PC-9 (cell line): ENCODE results near the gene AKR1B15. TPM values are rescaled to one million over a fixed set of nuclear protein-coding genes. Genes with fewer than 3 reads are reported as not detected.

Source experiments
- BruUV-seq: library from RNA; stranded (reverse); fragments of 400-500 nt; replicated peaks from 2 replicates; lab custom pipeline; 2021; lab: Mats Ljungman, UMichigan
- CTCF ChIA-PET: fragments of 300-600 bp; sonication (Branson Sonifier 250); formaldehyde crosslinking; loops from one replicate; lab custom pipeline; 2022; ENCODE audit warnings: antibody characterized with exemption; lab: Charles Lee
- POLR2A ChIA-PET: fragments of 300-600 bp; sonication (Branson Sonifier 250); formaldehyde crosslinking; loops from one replicate; lab custom pipeline; 2022; ENCODE audit warnings: antibody characterized with exemption; ENCODE audit not compliant: unreplicated experiment; lab: Charles Lee
- DNase-seq, 2 experiments: peaks; one replicate each; pipeline versions ENCODE4 v3.0.0 to v3.0.0-alpha.2; 2015 to 2022; ENCODE audit warnings: mixed read lengths in 1 of 2
- H2AFZ ChIP-seq: fragments of 200-600 bp; sonication (generic); 2 replicates; pipeline ENCODE4 v1.8.1; 2017; ENCODE audit warnings: antibody characterized with exemption
- H3F3A ChIP-seq: fragments of 200-600 bp; sonication (generic); 2 replicates; pipeline ENCODE4 v1.8.1; 2017; ENCODE audit warnings: antibody characterized with exemption, mild to moderate bottlenecking, low read depth; ENCODE audit not compliant: insufficient read depth
- H3K27ac ChIP-seq: fragments of 200-600 bp; sonication (generic); 2 replicates; pipeline ENCODE4 v1.6.1; 2016; ENCODE audit warnings: mixed run types
- H3K27me3 ChIP-seq: fragments of 200-600 bp; sonication (generic); 2 replicates; pipeline ENCODE4 v1.6.1; 2016; ENCODE audit warnings: low read depth, mixed run types; ENCODE audit not compliant: insufficient read depth
- H3K36me3 ChIP-seq: fragments of 200-600 bp; sonication (generic); 2 replicates; pipeline ENCODE4 v1.6.1; 2016; ENCODE audit warnings: low read depth, mixed run types
- H3K4me1 ChIP-seq: fragments of 200-600 bp; sonication (generic); replicated peaks from 2 replicates; pipeline ENCODE4 v1.6.1; 2016; ENCODE audit warnings: mixed run types; ENCODE audit not compliant: insufficient read depth
- H3K4me2 ChIP-seq: fragments of 200-600 bp; sonication (generic); 2 replicates; pipeline ENCODE4 v1.6.1; 2017; ENCODE audit warnings: mixed run types
- H3K4me3 ChIP-seq: fragments of 200-600 bp; sonication (generic); 2 replicates; pipeline ENCODE4 v1.6.1; 2016; ENCODE audit warnings: mixed run types
- H3K79me2 ChIP-seq: fragments of 200-600 bp; sonication (generic); 2 replicates; pipeline ENCODE4 v1.6.1; 2017; ENCODE audit warnings: low read depth, mixed run types
- H3K9me2 ChIP-seq: fragments of 200-600 bp; sonication (generic); 2 replicates; pipeline ENCODE4 v1.8.1; 2017; ENCODE audit warnings: mild to moderate bottlenecking; ENCODE audit not compliant: insufficient read depth
- H3K9me3 ChIP-seq: fragments of 200-600 bp; sonication (generic); 2 replicates; pipeline ENCODE4 v1.8.1; 2016; ENCODE audit warnings: low read depth; ENCODE audit not compliant: insufficient read depth
- H4K20me1 ChIP-seq: fragments of 200-600 bp; sonication (generic); 2 replicates; pipeline ENCODE4 v1.8.1; 2017; ENCODE audit not compliant: insufficient read depth
- CTCF ChIP-seq: fragments of 200-600 bp; sonication (generic); conservative IDR thresholded peaks from 2 replicates; pipeline ENCODE4 v1.6.1; 2017; ENCODE audit warnings: mixed run types, antibody characterized with exemption, mild to moderate bottlenecking, moderate library complexity
- EZH2 ChIP-seq: fragments of 200-600 bp; sonication (generic); IDR thresholded peaks from 2 replicates; pipeline ENCODE4 v1.8.0; 2017; ENCODE audit warnings: antibody characterized with exemption, low read depth
- intact Hi-C: fragments of 100-400 bp; cut with micrococcal nuclease; formaldehyde crosslinking; loops from one replicate; pipeline ENCODE4 v1.10.0; 2022; ENCODE audit not compliant: unreplicated experiment
- total RNA-seq: library from RNA; stranded (reverse); gene quantifications from 2 replicates; pipeline ENCODE4 v1.2.3, GENCODE V29; 2021

The AKR1B15 gene
- total RNA-seq, 1 experiment from 2014 or later = 3.4 TPM

DNA sequence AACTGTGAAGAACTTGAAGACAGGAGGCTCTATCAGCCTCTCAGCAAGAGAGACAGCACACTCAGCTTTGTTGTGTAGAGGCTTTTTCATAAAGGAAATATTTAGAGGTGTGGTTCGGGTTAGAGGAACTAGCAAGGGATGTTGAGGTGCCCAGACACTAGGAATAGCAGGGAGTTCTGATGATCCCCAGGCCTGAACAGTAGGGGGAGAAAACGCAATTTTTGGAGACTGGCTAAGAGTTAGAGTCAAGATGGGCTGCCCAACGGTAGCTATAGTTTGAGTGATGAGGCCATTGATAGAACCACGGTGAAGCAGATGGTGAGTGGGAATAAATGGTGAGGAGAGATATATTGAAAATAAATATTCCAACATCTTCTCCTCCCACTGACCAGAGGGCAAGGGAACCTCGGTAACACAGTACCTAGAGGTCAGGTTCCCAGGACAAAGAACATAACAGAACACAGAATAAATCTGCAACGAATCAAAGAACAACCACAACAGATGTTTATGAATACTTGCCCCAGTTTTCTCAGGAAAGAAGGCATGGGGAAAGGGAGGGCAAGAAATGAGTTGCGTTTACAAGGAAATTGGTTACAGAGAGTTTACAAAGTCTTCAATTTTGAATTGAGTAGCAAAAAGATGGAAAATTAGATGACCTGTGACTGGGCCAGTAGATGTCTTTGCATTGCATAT is 73.5 kb downstream of the AKR1B15 start:
- H3K27ac ChIP-seq = no peak overlapping the region
- peaks cover 7% of the 10 kb centered on the region; the same call in 1 of the 2 replicates for H3F3A ChIP-seq
- DNase-seq = no peak
- no peaks in the 10 kb centered on the region; the same call in 1 of the 2 replicates for H3K4me1 ChIP-seq
- BruUV-seq = no TSS peak
- no peaks in the 10 kb centered on the region for H3K36me3 ChIP-seq
- no peak overlapping the region for H2AFZ ChIP-seq
- H3K4me2 ChIP-seq = no peak overlapping the region
- no peaks in the 10 kb centered on the region for H3K79me2 ChIP-seq
- intact Hi-C loops = no loop called here
- peaks cover 8% of the 10 kb centered on the region; the same call in 1 of the 2 replicates for H3K9me2 ChIP-seq
- CTCF ChIA-PET = interaction anchor here (0.6 kb wide), 1 partner anchor 20 kb away, joined by 21 read pairs; no protein-coding TSS in a partner anchor
- TF ChIP-seq EZH2 (no peak), CTCF (no peak)
- H4K20me1 ChIP-seq = no peaks in the 10 kb centered on the region
- POLR2A ChIA-PET = no interaction called here
- no peaks in the 10 kb centered on the region for H3K27me3 ChIP-seq
- H3K4me3 ChIP-seq = no peak overlapping the region
- no peaks in the 10 kb centered on the region for H3K9me3 ChIP-seq

DNA sequence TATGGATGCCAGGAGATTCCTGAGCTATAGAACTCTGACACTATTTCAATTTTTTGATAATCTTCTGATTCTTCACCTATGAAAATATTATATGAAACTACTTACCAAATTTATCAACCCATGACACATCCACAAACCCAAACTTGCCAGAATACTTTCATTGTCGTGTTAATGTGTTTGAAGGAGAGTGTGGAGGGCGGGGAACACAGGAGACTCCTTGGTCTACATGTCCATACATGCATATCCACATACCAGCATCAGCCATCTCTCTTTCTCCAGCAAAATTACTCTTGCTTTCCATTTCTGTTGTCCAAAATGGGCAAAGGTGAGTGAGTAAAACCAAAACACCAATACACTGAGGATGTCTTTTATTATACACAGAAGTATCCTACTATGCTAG is 74.3 kb downstream of the AKR1B15 start:
- H3F3A ChIP-seq = peaks cover 7% of the 10 kb centered on the region; the same call in 1 of the 2 replicates
- no peaks in the 10 kb centered on the region for H3K9me3 ChIP-seq
- DNase-seq = no peak
- H3K79me2 ChIP-seq = no peaks in the 10 kb centered on the region
- ChIA-PET CTCF (interaction anchor here (0.6 kb wide), 2 partner anchors 21 to 190 kb away, joined by 3 to 21 read pairs; no protein-coding TSS in a partner anchor), POLR2A (no interaction called here)
- H3K4me1 ChIP-seq = no peaks in the 10 kb centered on the region; the same call in 1 of the 2 replicates
- H3K27me3 ChIP-seq = no peaks in the 10 kb centered on the region
- no peak overlapping the region for H2AFZ ChIP-seq
- no peak overlapping the region for H3K4me3 ChIP-seq
- TF ChIP-seq CTCF (no peak), EZH2 (no peak)
- BruUV-seq = no TSS peak
- intact Hi-C loops = no loop called here
- H3K36me3 ChIP-seq = no peaks in the 10 kb centered on the region
- H3K27ac ChIP-seq = no peak overlapping the region
- no peak overlapping the region for H3K4me2 ChIP-seq
- H3K9me2 ChIP-seq = peaks cover 8% of the 10 kb centered on the region; the same call in 1 of the 2 replicates
- H4K20me1 ChIP-seq = no peaks in the 10 kb centered on the region

DNA sequence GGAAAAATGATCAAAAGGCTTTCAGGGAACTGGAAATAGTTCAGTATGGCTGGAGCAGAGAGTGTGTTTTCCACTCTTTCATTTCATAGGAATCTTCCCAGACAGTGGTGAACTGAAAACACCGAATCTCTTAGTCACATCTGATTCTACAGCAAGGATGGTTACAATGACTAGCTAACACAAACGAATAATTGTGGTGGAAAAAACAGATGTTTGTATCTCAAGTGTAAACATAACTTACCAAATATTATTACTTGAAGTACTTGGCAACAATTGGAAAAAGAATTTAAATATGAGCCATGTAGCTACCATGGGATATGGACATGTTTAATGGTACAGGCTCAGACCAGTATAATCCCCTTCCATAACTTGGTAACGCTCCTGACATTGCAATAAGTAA is 76.6 kb downstream of the AKR1B15 start:
- H4K20me1 ChIP-seq = no peaks in the 10 kb centered on the region
- intact Hi-C loops = no loop called here
- CTCF ChIA-PET = no interaction called here
- TF ChIP-seq CTCF = no peak
- TF ChIP-seq EZH2 = no peak
- no peak overlapping the region for H3K4me2 ChIP-seq
- BruUV-seq = no TSS peak
- H3K9me3 ChIP-seq = no peaks in the 10 kb centered on the region
- no peak overlapping the region for H3K27ac ChIP-seq
- no peak overlapping the region for H2AFZ ChIP-seq
- peaks cover 8% of the 10 kb centered on the region; the same call in 1 of the 2 replicates for H3K9me2 ChIP-seq
- H3K79me2 ChIP-seq = no peaks in the 10 kb centered on the region
- H3K27me3 ChIP-seq = no peaks in the 10 kb centered on the region
- H3K36me3 ChIP-seq = no peaks in the 10 kb centered on the region
- no peaks in the 10 kb centered on the region for H3F3A ChIP-seq
- no peaks in the 10 kb centered on the region for H3K4me1 ChIP-seq
- POLR2A ChIA-PET = no interaction called here
- H3K4me3 ChIP-seq = no peak overlapping the region
- no peak for DNase-seq
